Measurements from ENCODE around the gene ORC4.

ORC4 gene

DNA sequence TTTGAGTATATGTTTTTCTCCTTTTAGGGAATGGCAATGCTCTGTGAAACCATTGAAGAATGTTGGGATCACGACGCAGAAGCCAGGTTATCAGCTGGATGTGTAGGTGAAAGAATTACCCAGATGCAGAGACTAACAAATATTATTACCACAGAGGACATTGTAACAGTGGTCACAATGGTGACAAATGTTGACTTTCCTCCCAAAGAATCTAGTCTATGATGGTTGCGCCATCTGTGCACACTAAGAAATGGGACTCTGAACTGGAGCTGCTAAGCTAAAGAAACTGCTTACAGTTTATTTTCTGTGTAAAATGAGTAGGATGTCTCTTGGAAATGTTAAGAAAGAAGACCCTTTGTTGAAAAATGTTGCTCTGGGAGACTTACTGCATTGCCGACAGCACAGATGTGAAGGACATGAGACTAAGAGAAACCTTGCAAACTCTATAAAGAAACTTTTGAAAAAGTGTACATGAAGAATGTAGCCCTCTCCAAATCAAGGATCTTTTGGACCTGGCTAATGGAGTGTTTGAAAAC lies 93.4 kb downstream of the ORC4 start:
- no peak for DNase-seq

DNA sequence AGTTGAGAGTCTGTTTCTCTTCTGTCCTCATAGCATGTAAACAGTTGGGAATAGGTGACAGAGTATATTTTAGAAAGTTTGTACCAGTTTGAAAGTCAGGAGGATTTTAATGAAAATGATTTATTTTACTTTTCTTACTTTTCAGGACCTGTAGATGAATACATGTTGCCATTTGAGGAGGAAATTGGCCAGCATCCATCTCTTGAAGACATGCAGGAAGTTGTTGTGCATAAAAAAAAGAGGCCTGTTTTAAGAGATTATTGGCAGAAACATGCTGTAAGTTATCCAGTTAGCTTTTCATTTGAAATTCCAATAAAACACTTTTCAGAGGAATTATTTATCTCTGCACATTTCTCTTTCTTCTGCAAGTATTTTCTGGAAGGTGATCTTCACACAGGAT lies 94.7 kb downstream of the ORC4 start:
- DNase-seq: no peak

DNA sequence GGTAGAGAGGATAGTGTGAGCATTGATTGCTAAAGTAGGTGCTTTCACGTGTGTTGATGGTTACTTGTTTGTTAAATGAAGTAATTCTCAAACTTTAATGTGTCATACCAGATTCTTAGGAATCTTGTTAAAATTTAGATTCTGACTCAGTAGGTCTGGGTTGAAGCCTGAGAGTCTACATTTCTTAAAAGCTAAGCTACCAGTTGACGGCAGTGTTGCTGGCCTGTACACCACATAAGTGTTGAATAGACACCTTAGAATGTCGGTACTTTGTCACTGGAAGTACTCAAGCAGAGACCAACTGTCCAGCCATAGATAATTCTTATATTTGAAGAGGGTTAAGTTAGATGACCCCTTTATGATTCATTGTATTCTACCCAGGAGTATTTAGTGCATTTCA lies 95.9 kb downstream of the ORC4 start:
- no peak for DNase-seq

DNA sequence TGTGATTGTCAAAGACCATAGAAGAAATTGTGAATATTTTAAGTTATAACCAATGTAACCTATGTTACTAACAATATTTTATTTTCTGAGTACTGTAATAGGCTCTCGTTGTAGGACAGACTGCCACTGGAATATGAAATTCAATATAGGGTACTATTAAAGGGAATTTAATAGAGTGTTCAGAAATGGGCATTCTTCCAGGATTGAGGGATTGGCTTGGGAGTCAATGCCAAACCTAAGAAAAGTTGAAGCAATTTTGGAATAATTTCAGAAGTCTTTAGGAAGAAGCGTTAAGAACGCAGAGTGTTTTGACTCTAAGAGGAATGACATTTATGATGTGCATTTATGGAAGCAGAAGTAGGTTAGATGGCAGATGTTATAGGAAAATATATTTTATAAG lies 96.7 kb downstream of the ORC4 start:
- DNase-seq: no peak

DNA sequence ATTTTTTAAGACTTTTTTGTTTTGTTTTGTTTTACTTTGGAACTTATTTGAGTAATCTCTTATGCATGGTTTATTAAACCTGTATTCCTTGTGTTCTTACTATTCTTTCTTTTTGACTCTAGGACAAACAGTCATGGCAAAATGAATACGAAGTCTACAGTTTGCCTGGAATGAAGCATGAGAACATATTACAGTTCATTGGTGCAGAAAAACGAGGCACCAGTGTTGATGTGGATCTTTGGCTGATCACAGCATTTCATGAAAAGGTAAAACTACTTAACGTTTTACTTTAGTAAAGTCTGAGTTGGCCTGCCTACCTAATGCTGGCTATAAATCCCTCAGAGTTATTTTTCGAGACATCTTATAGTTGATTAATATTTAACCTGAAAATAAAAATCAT lies 103.4 kb downstream of the ORC4 start:
- no peak for DNase-seq

DNA sequence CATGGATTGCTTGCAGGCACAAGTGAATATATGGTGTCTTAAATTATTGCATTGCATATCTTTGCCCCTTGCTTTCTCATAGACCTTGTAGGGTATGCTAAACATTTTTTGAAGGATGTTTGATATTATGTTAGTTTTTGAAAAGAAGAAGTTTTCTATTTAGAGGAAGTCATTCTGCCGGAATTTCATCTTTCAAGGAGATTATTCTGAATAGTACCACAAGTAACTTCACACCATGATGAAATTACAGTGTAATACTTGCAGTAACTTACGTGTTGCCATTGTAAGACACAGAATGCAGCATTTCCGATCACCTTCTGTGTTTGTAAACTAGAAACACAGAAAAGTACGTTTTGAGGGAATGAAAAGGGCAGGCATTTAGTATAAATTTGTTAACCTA lies 103.8 kb downstream of the ORC4 start:
- DNase-seq: no peak

DNA sequence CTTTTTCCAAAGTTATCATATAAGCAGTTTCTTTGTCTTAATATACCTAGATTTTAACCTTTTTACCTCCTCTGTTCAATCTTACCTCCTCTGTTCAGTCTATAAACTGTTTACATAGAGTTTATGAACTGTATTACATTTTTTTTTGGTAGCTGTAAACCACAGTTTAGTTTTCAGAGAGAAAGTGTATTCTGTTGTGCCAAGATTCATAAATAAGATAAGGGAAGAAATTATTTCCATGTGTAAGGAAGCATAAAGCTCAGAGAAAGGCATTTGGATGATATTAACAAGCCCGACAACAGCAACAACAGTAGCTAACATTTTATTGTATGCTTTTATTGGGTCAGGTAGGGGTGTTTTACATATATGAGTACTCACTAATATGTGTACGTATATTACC lies 104.5 kb downstream of the ORC4 start:
- DNase-seq: no peak

DNA sequence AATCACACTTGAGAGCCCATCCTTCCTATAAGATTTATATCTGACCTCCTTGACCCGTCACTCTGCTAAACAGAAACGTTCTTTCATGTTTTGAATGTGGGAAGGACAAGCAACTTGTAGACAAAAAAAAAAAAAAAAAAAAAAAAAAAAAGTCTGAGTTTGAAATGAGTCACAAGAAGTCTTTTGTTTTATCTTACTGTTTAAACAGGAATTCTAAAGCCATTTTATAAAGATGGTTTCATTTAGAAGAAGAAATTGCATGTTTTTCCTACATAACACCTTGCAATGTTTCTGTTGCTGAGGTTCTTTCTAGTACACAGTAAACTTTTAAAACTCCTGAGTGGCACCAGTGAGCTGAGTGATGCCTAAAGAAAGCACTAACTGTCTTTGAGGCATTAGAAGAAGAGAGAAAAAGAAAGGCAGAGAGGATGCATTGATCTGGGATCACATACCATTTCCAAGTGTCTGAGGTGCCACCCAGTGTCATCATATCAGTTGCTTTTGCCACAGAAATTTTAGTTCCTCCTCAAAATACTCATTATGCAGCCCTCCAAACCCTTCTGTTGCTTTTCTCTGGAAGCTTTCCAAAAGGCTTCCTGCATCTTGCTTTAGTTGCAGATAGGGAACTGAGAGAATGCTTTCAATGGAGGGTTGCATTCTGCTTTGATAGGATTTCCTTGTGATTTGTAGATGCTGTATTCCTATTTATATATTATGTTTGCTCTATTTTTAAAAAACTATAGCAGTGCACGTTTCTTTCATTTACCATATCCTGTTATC lies 106.6 kb downstream of the ORC4 start:
- DNase-seq: no peak

DNA sequence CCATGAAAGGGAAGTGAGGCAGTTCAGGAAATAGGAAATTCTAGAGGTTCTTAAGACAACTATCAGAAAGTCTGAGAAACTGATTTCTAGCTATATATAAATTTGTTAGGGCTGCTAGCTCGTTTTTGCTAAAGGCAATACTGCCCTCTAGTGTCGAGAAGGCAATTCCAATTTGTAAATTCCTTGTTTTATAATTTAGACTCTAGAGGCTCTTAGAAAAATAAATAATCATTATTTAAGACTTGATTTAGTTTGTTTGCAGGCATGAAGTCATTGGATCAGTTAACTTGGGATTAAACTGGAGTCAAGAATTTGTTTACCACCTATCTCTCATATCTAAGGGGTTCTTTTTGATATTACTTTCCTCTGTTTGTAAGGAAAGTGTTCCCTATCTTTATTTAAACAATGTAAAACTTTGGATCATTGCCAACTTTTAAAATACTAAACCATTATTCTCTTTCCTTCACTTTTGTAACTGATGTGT lies 109.5 kb downstream of the ORC4 start:
- DNase-seq: no peak

DNA sequence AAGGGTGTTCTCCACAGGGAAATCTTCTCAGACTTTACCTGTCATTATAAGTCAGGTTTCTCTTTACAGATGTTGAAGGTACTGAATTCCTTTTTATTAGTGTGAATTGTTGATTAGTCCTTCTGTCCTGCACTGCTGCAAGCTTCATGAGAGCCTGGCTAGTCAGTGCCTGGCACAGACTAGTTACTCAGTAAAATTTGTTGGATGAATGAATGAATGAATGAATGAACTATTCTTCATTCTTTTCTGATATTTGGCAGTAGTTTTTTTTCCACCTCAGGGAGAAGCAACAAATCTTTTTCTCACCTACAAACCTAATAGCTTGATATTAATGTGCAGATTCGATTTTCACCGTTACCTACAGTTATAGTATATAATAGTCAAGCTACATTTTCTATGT lies 111.4 kb downstream of the ORC4 start:
- no peak for DNase-seq

DNA sequence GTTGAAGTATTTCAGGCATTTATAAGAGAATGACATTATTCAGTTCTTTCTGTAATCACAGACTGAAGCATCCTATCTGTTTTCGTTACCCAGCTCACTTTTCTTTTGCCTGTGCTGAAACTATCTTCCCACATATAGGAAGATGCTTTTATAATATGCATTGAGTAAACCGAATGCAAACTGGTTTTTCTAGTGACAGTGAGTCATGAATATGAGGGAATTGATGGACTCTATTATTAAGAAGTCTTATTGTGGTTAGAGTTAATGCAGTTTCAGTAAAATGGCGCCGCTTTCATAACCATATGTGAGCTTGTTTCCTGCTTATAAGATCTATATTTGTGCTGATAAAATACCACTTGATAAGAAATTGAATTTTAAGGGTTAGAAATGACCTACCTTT lies 116.5 kb downstream of the ORC4 start:
- DNase-seq: no peak

DNA sequence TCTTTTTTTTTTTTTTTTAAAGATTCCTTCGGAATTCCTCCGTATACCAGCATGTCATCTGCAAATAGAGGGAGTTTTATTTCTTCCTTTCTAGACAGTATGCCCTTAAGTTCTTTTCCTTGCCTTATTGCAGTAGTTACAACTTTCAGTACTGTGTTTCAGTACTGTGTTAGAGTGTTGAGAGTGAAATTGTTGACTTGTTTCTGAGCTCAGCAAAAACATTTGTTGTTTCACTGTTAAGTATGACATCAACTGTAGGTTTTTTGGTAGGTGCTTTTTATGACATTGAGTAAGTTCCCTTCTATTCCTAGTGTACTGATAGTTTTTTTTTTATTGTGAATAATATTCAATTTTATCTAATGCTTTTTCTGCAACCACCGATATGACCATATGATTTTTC lies 131.9 kb downstream of the ORC4 start:
- DNase-seq: no peak

DNA sequence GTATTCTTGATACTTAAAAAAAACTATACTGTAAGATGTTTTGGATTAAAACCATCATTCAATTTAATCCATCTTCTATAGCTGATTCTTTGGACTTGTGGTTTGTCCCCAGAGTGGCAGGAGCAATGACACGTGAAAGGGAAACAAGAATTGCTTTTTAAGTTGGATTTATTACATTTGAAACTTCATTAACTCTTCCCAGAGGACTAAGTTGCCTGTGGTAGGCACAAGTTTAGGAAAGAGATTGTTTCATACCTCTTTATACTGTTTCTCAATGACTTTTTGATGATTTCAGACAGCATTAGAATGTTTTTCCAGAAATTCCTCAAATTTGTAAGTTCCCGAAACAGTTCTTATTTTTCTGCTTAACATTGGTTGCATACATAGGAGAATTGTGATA lies 134.4 kb downstream of the ORC4 start:
- DNase-seq: no peak

DNA sequence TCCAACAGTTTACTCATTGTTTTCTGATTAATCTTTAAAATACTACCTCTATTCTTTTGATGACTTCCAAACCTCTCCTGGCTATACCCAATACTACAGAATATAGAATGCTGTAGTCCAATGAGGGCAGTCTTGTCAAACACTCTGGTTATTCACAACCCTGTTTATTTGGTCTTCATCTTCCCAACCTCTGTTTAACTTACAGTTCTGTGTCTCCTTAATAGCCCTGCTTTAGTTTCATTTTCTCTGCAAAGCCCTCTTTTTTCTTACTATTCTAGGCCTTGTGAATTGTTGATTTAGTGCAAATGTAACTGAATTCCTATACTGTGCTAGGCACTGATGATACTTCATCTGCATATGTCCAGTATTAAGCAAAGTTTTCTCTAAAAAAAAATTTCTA lies 135.7 kb downstream of the ORC4 start:
- DNase-seq: no peak

DNA sequence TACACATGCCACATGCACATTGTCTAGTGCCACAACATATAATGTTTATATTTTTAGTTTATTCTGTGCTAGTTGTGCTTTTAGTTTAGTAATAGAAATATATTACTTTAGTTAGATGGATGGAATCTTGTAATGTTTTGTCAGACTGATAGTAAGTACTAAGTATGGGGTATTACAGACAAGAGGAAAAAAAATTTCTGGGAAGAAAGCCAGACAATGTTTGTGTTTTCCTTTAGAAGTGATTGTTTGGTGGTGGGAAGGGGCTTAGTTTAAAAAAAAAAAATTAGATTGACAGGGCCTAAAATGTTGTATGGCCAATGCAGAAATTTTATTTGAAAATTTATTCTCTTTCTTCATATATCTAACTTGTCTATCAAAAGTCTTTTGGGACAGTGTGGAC lies 137.9 kb downstream of the ORC4 start:
- DNase-seq: no peak
